ENCODE measurements around the gene BAZ1A.
"Not testable (repeated sequence)": the region's sequence is repeated elsewhere in the genome, so short reads cannot be mapped to it uniquely, and the experiment has no call there.

BAZ1A gene

GRCh38 chr14:34857689-34858449, 17.3 kb downstream of the BAZ1A start:
- DNase-seq: no peak

DNA sequence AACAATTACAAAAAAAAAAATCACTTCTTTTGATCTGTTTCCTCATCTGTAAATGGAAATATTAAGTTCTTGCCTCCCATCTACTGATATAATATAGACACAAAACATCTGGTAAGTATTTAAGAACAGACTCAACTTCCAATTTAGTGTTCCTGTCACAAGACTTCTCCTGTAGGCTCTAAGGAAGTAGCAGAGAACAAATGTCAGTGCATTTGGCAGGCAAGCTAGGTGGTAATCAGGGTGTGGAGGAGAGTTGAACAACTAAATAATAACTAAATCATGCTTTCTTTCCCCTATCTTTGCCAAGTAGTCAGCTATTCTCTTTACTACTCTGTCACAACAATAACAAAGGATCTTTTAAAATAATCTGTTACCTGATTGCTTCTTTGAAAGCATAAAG, 22.1 kb downstream of the BAZ1A start:
- no peak for DNase-seq

DNA sequence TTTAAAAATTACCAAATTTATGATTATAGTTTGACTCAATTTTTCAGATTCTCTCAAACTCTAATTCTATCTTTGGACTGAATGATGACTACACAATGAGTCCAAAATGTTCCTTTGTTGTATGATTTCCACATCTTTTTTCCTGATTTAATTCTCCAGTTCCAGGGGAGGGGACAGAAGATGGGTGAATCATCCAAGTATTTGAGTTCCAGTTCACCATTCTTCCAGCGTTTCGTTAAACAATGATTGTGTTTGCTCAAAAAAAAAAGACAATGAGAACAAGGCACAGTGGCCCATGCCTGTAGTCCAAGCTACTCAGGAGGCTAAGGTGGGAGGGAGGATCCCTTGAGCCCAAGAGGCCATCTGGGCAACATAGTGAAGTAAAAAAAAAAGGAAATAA, 23.8 kb downstream of the BAZ1A start:
- no peak for DNase-seq

GRCh38 chr14:34845869-34846268, 29.3 kb downstream of the BAZ1A start:
- DNase-seq: no peak

- peak; percentile 84 for DNase-seq
These were observed 32.1 kb downstream of the BAZ1A start for GRCh38 chr14:34843011-34843554.

DNA sequence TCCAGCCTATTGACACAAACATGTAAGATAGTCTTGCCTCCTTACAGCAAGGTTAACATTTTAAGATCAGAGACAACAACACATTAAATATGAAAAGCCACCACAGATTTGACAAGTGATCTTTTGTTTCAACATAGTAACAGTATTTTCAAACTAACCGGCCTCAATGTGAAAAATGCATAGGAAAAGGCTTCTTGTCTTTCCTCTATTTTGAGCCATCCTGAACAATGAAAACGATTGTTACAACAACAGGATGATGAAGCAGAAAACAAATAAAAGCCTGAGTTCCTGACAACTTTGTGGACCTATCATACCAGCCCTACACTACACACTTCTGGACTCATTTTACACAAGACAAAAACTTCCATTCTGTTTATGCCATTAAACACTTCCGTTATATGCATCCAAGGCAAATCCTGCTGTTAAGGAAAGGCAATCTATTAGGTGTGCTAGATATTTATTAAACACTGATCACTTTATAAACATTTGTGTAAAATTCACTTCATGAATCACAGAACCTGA, 37.3 kb downstream of the BAZ1A start:
- DNase-seq: no peak

DNA sequence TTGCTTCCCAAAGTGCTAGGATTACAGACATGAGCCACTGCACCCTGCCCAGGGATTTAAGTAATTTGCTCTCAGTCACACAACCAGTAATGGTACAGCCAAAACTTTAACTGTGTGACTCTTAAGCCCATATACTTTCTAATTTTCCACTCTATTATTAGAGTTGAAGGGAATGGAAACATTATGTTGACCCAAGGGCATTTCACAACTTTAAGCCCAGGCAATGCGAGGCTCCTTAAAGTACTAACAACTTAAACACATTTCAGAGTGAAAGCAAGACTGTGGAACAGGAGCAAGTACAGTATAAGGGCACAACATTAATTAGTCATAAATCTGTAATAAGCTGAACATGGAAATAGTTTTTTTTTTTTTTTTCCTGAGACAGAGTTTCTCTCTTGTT, 39.8 kb downstream of the BAZ1A start:
- no peak for DNase-seq

- DNase-seq: no peak
These were observed 41.3 kb downstream of the BAZ1A start for GRCh38 chr14:34833549-34834523.

GRCh38 chr14:34826661-34827060, 48.5 kb downstream of the BAZ1A start:
- no peak for DNase-seq

GRCh38 chr14:34824826-34825225, 50.3 kb downstream of the BAZ1A start:
- DNase-seq: no peak

DNA sequence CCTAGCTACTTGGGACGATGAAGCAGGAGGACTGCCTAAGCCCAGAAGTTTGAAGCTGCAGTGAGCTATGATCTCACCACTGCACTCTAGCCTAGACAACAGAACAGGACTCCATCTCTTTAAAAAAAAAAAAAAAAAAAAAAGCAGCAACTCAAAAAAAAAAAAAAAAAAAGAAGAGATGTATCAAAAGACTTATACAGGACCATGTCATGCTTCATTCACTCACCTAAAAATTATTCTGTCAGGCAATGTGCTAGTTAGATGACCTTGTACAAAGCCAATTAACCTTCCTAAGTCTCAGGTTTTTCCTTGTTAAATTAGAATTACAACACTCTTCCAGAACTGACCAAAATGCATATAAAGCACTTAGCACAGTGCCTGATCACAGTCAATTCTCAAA, 50.9 kb downstream of the BAZ1A start:
- no peak for DNase-seq

DNA sequence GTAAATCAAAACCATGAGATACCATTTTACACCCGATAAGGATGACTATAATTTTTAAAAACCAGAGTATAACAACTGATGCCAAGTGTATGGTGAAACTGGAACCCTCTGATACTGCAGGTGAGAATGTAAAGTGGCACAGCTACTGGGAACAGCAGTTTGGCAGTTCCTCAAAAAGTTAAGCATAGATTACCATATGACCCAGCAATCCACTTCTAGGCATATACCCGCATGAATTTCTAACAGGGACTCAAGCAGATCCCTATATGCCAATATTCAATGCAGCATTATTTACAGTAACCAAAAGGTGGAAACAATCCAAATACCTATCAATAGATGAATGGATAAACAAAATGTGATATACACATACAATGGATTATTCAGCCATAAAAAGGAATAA, 57.4 kb downstream of the BAZ1A start:
- no peak for DNase-seq

DNA sequence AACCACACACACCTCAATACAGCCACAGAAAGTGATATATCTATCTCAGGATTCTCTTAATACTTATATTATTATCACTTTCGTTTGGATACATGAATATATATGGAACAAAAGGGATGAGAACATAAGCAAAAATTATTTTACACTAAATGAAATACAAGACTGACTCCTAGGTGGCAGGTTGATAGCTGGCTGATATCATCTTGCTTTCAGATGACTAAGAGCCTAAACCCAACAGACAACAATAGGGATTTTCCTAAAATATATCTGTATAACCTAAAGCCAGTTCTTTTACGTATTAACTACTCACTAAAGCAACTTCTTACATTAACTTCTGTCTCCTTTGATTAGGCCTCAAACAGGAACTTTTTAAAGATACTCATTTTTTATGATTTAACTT, 65.1 kb downstream of the BAZ1A start:
- no peak for DNase-seq

GRCh38 chr14:34806257-34806656, 68.9 kb downstream of the BAZ1A start:
- DNase-seq: no peak

- no peak for DNase-seq
These were observed 70.2 kb downstream of the BAZ1A start for GRCh38 chr14:34804933-34805332.

DNA sequence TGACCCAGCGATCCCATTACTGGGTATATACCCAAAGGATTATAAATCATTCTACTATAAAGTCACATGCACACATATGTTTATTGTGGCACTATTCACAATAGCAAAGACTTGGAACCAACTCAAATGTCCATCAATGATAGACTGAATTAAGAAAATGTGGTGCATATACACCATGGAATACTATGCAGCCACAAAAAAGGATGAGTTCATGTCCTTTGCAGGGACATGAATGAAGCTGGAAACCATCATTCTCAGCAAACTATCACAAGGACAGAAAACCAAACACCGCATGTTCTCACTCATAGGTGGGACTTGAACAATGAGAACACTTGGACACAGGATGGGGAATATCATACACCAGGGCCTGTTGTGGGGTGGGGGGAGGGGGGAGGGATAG, 76.3 kb downstream of the BAZ1A start:
- DNase-seq: not testable (repeated sequence)

DNA sequence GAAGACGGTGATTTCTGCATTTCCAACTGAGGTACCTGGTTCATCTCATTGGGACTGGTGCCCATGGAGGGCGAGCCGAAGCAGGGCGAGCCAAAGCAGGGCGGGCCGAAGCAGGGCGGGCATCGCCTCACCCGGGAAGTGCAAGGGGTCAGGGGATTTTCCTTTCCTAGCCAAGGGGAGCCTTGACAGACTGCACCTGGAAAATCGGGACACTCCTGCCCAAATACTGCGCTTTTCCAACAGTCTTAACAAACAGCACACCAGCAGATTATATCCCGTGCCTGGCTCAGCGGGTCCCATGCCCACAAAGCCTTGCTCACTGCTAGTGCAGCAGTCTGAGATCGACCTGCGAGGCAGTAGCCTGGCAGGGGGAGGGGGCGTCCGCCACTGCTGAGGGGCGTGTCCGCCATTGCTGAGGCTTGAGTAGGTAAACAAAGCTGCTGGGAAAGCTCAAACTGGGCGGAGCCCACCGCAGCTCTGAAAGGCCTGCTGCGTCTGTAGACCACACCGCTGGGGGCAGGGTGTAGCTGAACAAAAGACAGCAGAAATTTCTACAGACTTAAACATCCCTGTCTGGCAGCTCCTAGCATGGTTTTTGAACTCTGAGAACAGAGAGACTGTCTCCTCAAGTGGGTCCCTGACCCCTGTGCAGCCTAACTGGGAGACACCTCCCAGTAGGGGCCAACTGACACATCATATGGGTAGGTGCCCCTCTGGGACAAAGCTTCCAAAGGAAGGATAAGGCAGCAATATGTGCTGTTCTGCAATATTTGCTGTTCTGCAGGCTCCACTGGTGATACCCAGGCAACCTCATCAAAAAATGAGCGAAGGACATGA, 77.2 kb downstream of the BAZ1A start:
- peak; percentile 30 for DNase-seq

- DNase-seq: no peak
These were observed 78.3 kb downstream of the BAZ1A start for GRCh38 chr14:34796902-34797301.

DNA sequence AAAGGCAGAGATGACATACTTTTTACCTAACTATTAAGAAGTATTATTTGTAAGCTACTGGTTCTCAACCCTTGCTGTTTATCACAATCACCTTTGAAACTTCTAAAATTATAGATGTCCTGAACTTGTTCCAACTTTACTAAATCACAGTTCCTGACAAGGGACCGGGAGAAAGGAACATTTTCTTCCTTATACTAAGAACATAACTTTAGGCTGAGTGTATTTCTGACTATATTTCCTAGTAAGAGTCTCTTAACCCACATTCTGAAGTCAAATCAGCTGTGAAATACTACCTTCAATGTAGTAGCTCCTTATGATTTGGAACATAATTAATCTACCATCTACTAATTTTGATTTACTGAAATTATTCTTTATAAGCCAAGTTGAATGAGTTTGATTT, 80.2 kb downstream of the BAZ1A start:
- DNase-seq: no peak

GRCh38 chr14:34794217-34794616, 80.9 kb downstream of the BAZ1A start:
- DNase-seq: no peak

- no peak for DNase-seq
These were observed 82.6 kb downstream of the BAZ1A start for GRCh38 chr14:34792598-34792997.

DNA sequence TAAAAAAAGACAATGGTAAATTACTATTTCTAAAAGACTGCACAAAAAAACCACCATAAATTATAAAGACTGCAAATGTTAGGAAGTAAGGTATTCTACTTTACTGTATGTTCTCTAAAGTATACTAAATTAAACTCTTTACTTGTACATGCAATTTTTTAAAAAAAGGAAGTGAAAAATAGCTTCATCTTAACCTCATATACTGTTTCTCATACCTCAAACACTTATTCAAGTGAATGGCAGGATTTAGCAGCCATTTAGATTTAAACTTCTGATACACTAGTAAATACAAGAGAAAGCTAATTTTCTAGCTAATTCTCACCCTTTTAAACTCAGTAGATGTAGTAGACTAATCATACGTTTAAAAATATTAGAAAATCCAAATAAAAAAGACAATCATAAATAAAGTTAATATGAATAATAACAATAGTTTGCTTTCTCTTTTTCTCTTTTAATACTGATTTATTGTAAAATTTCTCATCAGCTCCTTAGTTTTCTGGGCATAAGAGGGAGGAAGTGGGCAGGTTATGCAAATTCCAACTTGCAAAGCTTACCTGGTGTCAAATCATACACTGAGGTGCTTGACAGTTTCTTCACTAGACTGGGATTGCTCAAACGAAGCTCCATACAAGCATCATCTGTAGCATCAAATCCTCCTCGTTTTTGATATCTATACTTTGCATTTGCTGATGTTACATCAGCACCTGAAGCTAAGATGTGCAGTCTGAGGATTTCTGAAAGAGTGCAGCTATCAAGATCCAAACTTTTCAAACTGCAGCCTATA, 89.7 kb downstream of the BAZ1A start:
- DNase-seq: no peak
